ENCODE measurements around the gene STAM.

Gene STAM

GRCh38 chr10:17764142-17764541 is 120.2 kb downstream of the STAM start:
- H3K9me3 Mint-ChIP-seq, result no peaks in the 10 kb centered on the region
- H3K4me3 Mint-ChIP-seq, result no peak overlapping the region
- no peaks in the 10 kb centered on the region for H3K36me3 Mint-ChIP-seq (ENCODE audit: low read depth)
- no peak overlapping the region for H3K27ac Mint-ChIP-seq
- DNase-seq (ENCODE audit: low spot score), result no peak
- no peaks in the 10 kb centered on the region for H3K4me1 Mint-ChIP-seq (ENCODE audit: low read depth)
- peaks cover 4% of the 10 kb centered on the region for H3K27me3 Mint-ChIP-seq (ENCODE audit: low read depth)

GRCh38 chr10:17765602-17766001 is 121.7 kb downstream of the STAM start:
- DNase-seq (ENCODE audit: low spot score), result no peak
- Mint-ChIP-seq H3K36me3 (ENCODE audit: low read depth) (no peaks in the 10 kb centered on the region), H3K27ac (no peak overlapping the region), H3K9me3 (no peaks in the 10 kb centered on the region), H3K4me3 (no peak overlapping the region), H3K4me1 (ENCODE audit: low read depth) (no peaks in the 10 kb centered on the region), H3K27me3 (ENCODE audit: low read depth) (peaks cover 4% of the 10 kb centered on the region)
